PC-3 (cell line): ENCODE measurements around the gene DNHD1. TPM values are rescaled to one million over a fixed set of nuclear protein-coding genes. Genes with fewer than 3 reads are reported as not detected.

ENCODE experiments used
- ATAC-seq: fragments of 200-7000 bp; cut with Tn5 transposase; 2 replicates; pipeline ENCODE4 v1.9.1; 2020; ENCODE audit warnings: mild to moderate bottlenecking, moderate library complexity
- BruUV-seq: library from RNA; stranded (reverse); fragments of 400-500 nt; replicated peaks from 2 replicates; lab custom pipeline; 2021; lab: Mats Ljungman, UMichigan
- CTCF ChIA-PET: fragments of 300-600 bp; sonication (Branson Sonifier 250); formaldehyde crosslinking; loops from one replicate; lab custom pipeline; 2022; ENCODE audit warnings: antibody characterized with exemption; lab: Charles Lee
- POLR2A ChIA-PET: fragments of 300-600 bp; sonication (Branson Sonifier 250); formaldehyde crosslinking; loops from one replicate; lab custom pipeline; 2022; ENCODE audit warnings: antibody characterized with exemption; ENCODE audit not compliant: unreplicated experiment; lab: Charles Lee
- DNase-seq: peaks from one replicate; pipeline ENCODE4 v3.0.0-alpha.2; 2015
- H2AFZ ChIP-seq: fragments of 300-600 bp; sonication (generic); 2 replicates; pipeline ENCODE4 v1.6.0; 2016; ENCODE audit warnings: antibody characterized with exemption, low read length
- H3F3A ChIP-seq: fragments of 300-600 bp; sonication (generic); one replicate; pipeline ENCODE4 v1.6.0; 2017; ENCODE audit warnings: antibody characterized with exemption, low read length, control low read depth, mild to moderate bottlenecking; ENCODE audit not compliant: unreplicated experiment
- H3K27ac ChIP-seq: fragments of 300-600 bp; sonication (generic); 2 replicates; pipeline ENCODE4 v1.5.1; 2016; ENCODE audit warnings: mild to moderate bottlenecking, low read length
- H3K27me3 ChIP-seq: fragments of 300-600 bp; sonication (generic); 2 replicates; pipeline ENCODE4 v1.6.1; 2016; ENCODE audit warnings: low read length, mixed read lengths
- H3K36me3 ChIP-seq: fragments of 300-600 bp; sonication (generic); 2 replicates; pipeline ENCODE4 v1.6.1; 2016; ENCODE audit warnings: low read depth, mixed run types, low read length, mixed read lengths
- H3K4me1 ChIP-seq: fragments of 300-600 bp; sonication (generic); 2 replicates; pipeline ENCODE4 v1.5.1; 2016; ENCODE audit warnings: low read length; ENCODE audit not compliant: insufficient read depth
- H3K4me2 ChIP-seq: fragments of 300-600 bp; sonication (generic); 2 replicates; pipeline ENCODE4 v1.6.0; 2016; ENCODE audit warnings: low read length
- H3K4me3 ChIP-seq: fragments of 300-600 bp; sonication (generic); 2 replicates; pipeline ENCODE4 v1.5.1; 2016; ENCODE audit warnings: mild to moderate bottlenecking, low read length, mixed read lengths
- H3K79me2 ChIP-seq: fragments of 300-600 bp; sonication (generic); 2 replicates; pipeline ENCODE4 v1.6.1; 2017; ENCODE audit warnings: low read length, mixed read lengths
- H3K9ac ChIP-seq: fragments of 300-600 bp; sonication (generic); 2 replicates; pipeline ENCODE4 v1.6.0; 2016; ENCODE audit warnings: mild to moderate bottlenecking, low read length
- H3K9me2 ChIP-seq: fragments of 300-600 bp; sonication (generic); replicated peaks from 2 replicates; pipeline ENCODE4 v1.6.1; 2016; ENCODE audit warnings: mixed run types, low read length, mixed read lengths
- H3K9me3 ChIP-seq: fragments of 300-600 bp; sonication (generic); 2 replicates; pipeline ENCODE4 v1.6.1; 2016; ENCODE audit warnings: low read length, mixed read lengths
- H4K20me1 ChIP-seq: fragments of 300-600 bp; sonication (generic); 2 replicates; pipeline ENCODE4 v1.6.1; 2016; ENCODE audit warnings: low read length, mixed read lengths
- EZH2 ChIP-seq: fragments of 300-600 bp; sonication (generic); IDR thresholded peaks from one replicate; pipeline ENCODE4 v1.6.1; 2017; ENCODE audit warnings: antibody characterized with exemption, mild to moderate bottlenecking, low read length; ENCODE audit not compliant: unreplicated experiment
- EZH2phosphoT487 ChIP-seq: fragments of 300-600 bp; sonication (generic); IDR thresholded peaks from 2 replicates; pipeline ENCODE4 v1.6.1; 2018; ENCODE audit warnings: mild to moderate bottlenecking, antibody characterized with exemption, low read length, borderline replicate concordance
- intact Hi-C: fragments of 100-400 bp; cut with micrococcal nuclease; formaldehyde crosslinking; loops from 2 replicates; pipeline ENCODE4 v1.9.0; 2023
- total RNA-seq: library from RNA; depleted of rRNA; stranded (reverse); fragments of >200 nt; gene quantifications from 2 replicates; pipeline ENCODE4 v1.2.3, GENCODE V29; 2014
- TF ChIP-seq, protein P1 (sequence below): fragments of 300-600 bp; sonication (generic); conservative IDR thresholded peaks from 2 replicates; pipeline ENCODE4 v1.5.1; 2017; ENCODE audit warnings: antibody characterized with exemption, low read depth, mild to moderate bottlenecking, low read length

DNHD1 gene
- total RNA-seq, 1 experiment from 2014 or later, result 9.3 TPM

GRCh38 chr11:6584528-6584927 lies 87.4 kb downstream of the DNHD1 start:
- Histone ChIP-seq H3K4me1 (no peaks in the 10 kb centered on the region), H3K4me2 (no peak overlapping the region), H3K36me3 (peaks cover 13% of the 10 kb centered on the region; the same call in 1 of the 2 replicates), H3K9me2 (no peaks in the 10 kb centered on the region), H3K79me2 (no peaks in the 10 kb centered on the region), H3K9ac (no peak overlapping the region), H2AFZ (no peak overlapping the region), H3K9me3 (peaks cover 8% of the 10 kb centered on the region; the same call in 1 of the 2 replicates), H3F3A (no peaks in the 10 kb centered on the region), H3K4me3 (no peak overlapping the region), H4K20me1 (no peaks in the 10 kb centered on the region), H3K27ac (no peak overlapping the region), H3K27me3 (no peaks in the 10 kb centered on the region)
- CTCF ChIA-PET, result no interaction called here
- DNase-seq (no peak), ATAC-seq (no peak)
- TF ChIP-seq, protein P1, sequence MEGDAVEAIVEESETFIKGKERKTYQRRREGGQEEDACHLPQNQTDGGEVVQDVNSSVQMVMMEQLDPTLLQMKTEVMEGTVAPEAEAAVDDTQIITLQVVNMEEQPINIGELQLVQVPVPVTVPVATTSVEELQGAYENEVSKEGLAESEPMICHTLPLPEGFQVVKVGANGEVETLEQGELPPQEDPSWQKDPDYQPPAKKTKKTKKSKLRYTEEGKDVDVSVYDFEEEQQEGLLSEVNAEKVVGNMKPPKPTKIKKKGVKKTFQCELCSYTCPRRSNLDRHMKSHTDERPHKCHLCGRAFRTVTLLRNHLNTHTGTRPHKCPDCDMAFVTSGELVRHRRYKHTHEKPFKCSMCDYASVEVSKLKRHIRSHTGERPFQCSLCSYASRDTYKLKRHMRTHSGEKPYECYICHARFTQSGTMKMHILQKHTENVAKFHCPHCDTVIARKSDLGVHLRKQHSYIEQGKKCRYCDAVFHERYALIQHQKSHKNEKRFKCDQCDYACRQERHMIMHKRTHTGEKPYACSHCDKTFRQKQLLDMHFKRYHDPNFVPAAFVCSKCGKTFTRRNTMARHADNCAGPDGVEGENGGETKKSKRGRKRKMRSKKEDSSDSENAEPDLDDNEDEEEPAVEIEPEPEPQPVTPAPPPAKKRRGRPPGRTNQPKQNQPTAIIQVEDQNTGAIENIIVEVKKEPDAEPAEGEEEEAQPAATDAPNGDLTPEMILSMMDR, result no peak
- TF ChIP-seq EZH2phosphoT487 (no peak), EZH2 (no peak)
- BruUV-seq, result no TSS peak
- intact Hi-C loops, result no loop called here
- POLR2A ChIA-PET, result no interaction called here

DNA sequence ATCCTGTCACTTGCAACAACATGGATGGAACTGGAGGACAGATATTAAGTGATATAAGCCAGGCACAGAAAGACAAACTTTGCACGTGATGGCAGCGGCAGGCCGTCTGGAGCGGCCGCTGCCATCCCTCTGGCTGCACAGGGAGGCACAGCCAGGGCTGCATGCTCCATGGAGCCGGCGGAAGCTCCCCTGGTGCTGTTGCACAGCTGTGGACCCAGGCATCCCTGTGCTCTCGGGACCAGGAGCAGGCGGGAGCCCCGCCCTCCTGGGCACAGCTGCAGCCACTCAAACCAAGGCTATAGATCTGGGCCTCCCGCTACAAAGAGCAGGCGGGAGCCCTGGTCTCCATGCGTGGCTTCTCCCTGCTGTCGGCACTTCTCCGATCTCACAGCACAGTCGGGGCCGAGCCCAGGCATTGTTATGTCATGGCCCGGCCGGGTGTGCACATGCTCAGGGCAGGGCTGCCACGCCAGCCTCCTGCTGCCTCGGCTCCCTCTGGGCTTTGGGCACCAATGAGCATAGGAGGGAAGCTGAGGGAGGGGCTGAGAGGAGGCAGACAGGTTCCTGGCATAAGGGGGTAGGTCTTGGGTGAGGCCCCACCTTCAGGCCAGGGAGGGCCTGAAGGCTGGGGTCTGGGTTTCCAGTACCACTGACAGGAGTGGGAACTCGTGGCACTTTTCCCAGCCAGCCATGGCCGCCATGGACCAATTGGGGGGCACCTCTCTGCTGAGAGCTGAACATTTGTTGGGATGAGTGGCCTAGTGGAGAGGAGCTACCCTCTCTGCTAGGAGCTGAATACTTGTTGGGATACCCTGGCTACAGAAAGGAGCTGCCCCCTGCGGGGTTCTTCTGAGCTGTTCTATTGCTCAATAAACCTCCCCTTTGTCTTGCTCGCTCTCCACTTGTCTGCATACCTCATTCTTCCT lies 89.6 kb downstream of the DNHD1 start:
- Histone ChIP-seq H3K9me2 (no peaks in the 10 kb centered on the region), H3K9ac (no peak overlapping the region), H3K36me3 (peaks cover 16% of the 10 kb centered on the region; the same call in 1 of the 2 replicates), H3K4me2 (no peak overlapping the region), H3K9me3 (peaks cover 8% of the 10 kb centered on the region; the same call in 1 of the 2 replicates), H3K79me2 (no peaks in the 10 kb centered on the region), H3K27me3 (no peaks in the 10 kb centered on the region), H3K27ac (no peak overlapping the region), H3F3A (no peaks in the 10 kb centered on the region), H4K20me1 (no peaks in the 10 kb centered on the region), H3K4me1 (no peaks in the 10 kb centered on the region), H3K4me3 (no peak overlapping the region), H2AFZ (no peak overlapping the region)
- POLR2A ChIA-PET, result no interaction called here
- intact Hi-C loops, result no loop called here
- ATAC-seq (no peak), DNase-seq (no peak)
- CTCF ChIA-PET, result no interaction called here
- TF ChIP-seq EZH2phosphoT487 (no peak), EZH2 (no peak)
- TF ChIP-seq, protein P1, result no peak
- no TSS peak for BruUV-seq
